Neural progenitor cell (in vitro differentiated cells): ENCODE results near the gene ARHGEF4. TPM values are rescaled to one million over a fixed set of nuclear protein-coding genes. Genes with fewer than 3 reads are reported as not detected.

ENCODE experiments used
- DNase-seq: peaks from one replicate; pipeline ENCODE4 v3.0.0-alpha.2; 2016; ENCODE audit warnings: low spot score
- H2AFZ ChIP-seq: fragments of 200-600 bp; sonication (generic); replicated peaks from 2 replicates; pipeline ENCODE4 v1.6.1; 2016; ENCODE audit warnings: antibody characterized with exemption
- H3F3A ChIP-seq: fragments of 200-600 bp; sonication (generic); 2 replicates; pipeline ENCODE4 v1.6.1; 2016; ENCODE audit warnings: antibody characterized with exemption, low read depth
- H3K27ac ChIP-seq: fragments of 200-600 bp; sonication (generic); 2 replicates; pipeline ENCODE4 v1.5.1; 2016; ENCODE audit warnings: mild to moderate bottlenecking
- H3K27me3 ChIP-seq: fragments of 200-600 bp; sonication (generic); 2 replicates; pipeline ENCODE4 v1.6.1; 2016; ENCODE audit warnings: mild to moderate bottlenecking, moderate library complexity
- H3K36me3 ChIP-seq: fragments of 200-600 bp; sonication (generic); 2 replicates; pipeline ENCODE4 v1.5.1; 2016
- H3K4me1 ChIP-seq: fragments of 200-600 bp; sonication (generic); 2 replicates; pipeline ENCODE4 v1.6.1; 2016; ENCODE audit warnings: mixed run types
- H3K4me2 ChIP-seq: fragments of 200-600 bp; sonication (generic); 2 replicates; pipeline ENCODE4 v1.6.1; 2016
- H3K4me3 ChIP-seq: fragments of 200-600 bp; sonication (generic); 2 replicates; pipeline ENCODE4 v1.5.1; 2016
- H3K79me2 ChIP-seq: fragments of 200-600 bp; sonication (generic); 2 replicates; pipeline ENCODE4 v1.6.1; 2016; ENCODE audit warnings: low read depth
- H3K9ac ChIP-seq: fragments of 200-600 bp; sonication (generic); 2 replicates; pipeline ENCODE4 v1.6.1; 2016
- H3K9me3 ChIP-seq: fragments of 200-600 bp; sonication (generic); 2 replicates; pipeline ENCODE4 v1.5.1; 2016; ENCODE audit warnings: low read depth
- H4K20me1 ChIP-seq: fragments of 200-600 bp; sonication (generic); 2 replicates; pipeline ENCODE4 v1.6.1; 2016; ENCODE audit warnings: low read depth
- H3K27ac Mint-ChIP-seq: 3 replicates; pipeline ENCODE4 v1.8.0; 2021; ENCODE audit warnings: mixed read lengths
- H3K27me3 Mint-ChIP-seq: 2 replicates; pipeline ENCODE4 v1.8.0; 2022; ENCODE audit warnings: low read depth, mild to moderate bottlenecking, inconsistent platforms, moderate library complexity, mixed read lengths; ENCODE audit not compliant: insufficient read depth
- H3K36me3 Mint-ChIP-seq: 3 replicates; pipeline ENCODE4 v1.8.0; 2021; ENCODE audit warnings: mixed read lengths
- H3K4me1 Mint-ChIP-seq: 3 replicates; pipeline ENCODE4 v1.8.0; 2021; ENCODE audit warnings: mixed read lengths
- H3K4me3 Mint-ChIP-seq: 3 replicates; pipeline ENCODE4 v1.8.0; 2021; ENCODE audit warnings: mild to moderate bottlenecking, moderate library complexity, mixed read lengths
- H3K9me3 Mint-ChIP-seq: 3 replicates; pipeline ENCODE4 v1.8.0; 2020; ENCODE audit warnings: mixed read lengths
- CTCF ChIP-seq: fragments of 200-600 bp; sonication (generic); IDR thresholded peaks from 2 replicates; pipeline ENCODE4 v1.5.1; 2017; ENCODE audit warnings: antibody characterized with exemption, mild to moderate bottlenecking
- EZH2 ChIP-seq: fragments of 200-600 bp; sonication (generic); IDR thresholded peaks from 2 replicates; pipeline ENCODE4 v1.6.1; 2017; ENCODE audit warnings: antibody characterized with exemption, mild to moderate bottlenecking, moderate library complexity
- EZH2phosphoT487 ChIP-seq: fragments of 200-600 bp; sonication (generic); IDR thresholded peaks from 2 replicates; pipeline ENCODE4 v1.6.1; 2017; ENCODE audit warnings: antibody characterized with exemption
- total RNA-seq: library from RNA; depleted of rRNA; stranded (reverse); fragments of >200 nt; gene quantifications from 2 replicates; pipeline ENCODE4 v1.2.3, GENCODE V29; 2015; ENCODE audit warnings: low replicate concordance

Gene ARHGEF4
- total RNA-seq, 1 donor from 2014 or later, result 22.8 TPM

GRCh38 chr2:130837811-130838565 is 1.3 kb downstream of the ARHGEF4 start:
- Mint-ChIP-seq H3K27ac (no peak overlapping the region), H3K4me3 (peak overlapping the region; percentile 70), H3K4me1 (peaks cover 33% of the 10 kb centered on the region), H3K36me3 (no peaks in the 10 kb centered on the region), H3K27me3 (peaks cover 24% of the 10 kb centered on the region), H3K9me3 (no peaks in the 10 kb centered on the region)
- Histone ChIP-seq H3K9me3 (no peaks in the 10 kb centered on the region), H3K9ac (no peak overlapping the region), H3K4me2 (peak overlapping the region; percentile 100), H3K79me2 (peaks cover 7% of the 10 kb centered on the region), H3K4me3 (peak overlapping the region; percentile 83), H3K27me3 (peaks cover 25% of the 10 kb centered on the region), H4K20me1 (no peaks in the 10 kb centered on the region), H3K36me3 (no peaks in the 10 kb centered on the region), H3K27ac (no peak overlapping the region), H3K4me1 (peaks cover 35% of the 10 kb centered on the region), H3F3A (peaks cover 17% of the 10 kb centered on the region), H2AFZ (peak overlapping the region; percentile 85)
- TF ChIP-seq EZH2phosphoT487 (no peak), EZH2 (no peak), CTCF (no peak)
- no peak for DNase-seq

- TF ChIP-seq EZH2phosphoT487 (no peak), EZH2 (no peak), CTCF (no peak)
- no peak overlapping the region for H3K4me2 ChIP-seq
- no peak overlapping the region for H3K27ac Mint-ChIP-seq
- H3K79me2 ChIP-seq, result peaks cover 7% of the 10 kb centered on the region
- no peaks in the 10 kb centered on the region for H3K36me3 Mint-ChIP-seq
- peaks cover 26% of the 10 kb centered on the region for H3K27me3 Mint-ChIP-seq
- peaks cover 17% of the 10 kb centered on the region for H3F3A ChIP-seq
- H3K4me3 ChIP-seq, result no peak overlapping the region
- no peak overlapping the region for H2AFZ ChIP-seq
- peaks cover 3% of the 10 kb centered on the region for H4K20me1 ChIP-seq
- H3K9me3 ChIP-seq, result no peaks in the 10 kb centered on the region
- peaks cover 25% of the 10 kb centered on the region for H3K27me3 ChIP-seq
- no peak for DNase-seq
- H3K27ac ChIP-seq, result no peak overlapping the region
- H3K4me1 Mint-ChIP-seq, result peaks cover 25% of the 10 kb centered on the region
- H3K4me3 Mint-ChIP-seq, result no peak overlapping the region
- peaks cover 35% of the 10 kb centered on the region for H3K4me1 ChIP-seq
- H3K9ac ChIP-seq, result no peak overlapping the region
- no peaks in the 10 kb centered on the region for H3K9me3 Mint-ChIP-seq
- H3K36me3 ChIP-seq, result no peaks in the 10 kb centered on the region
These were observed 2.5 kb downstream of the ARHGEF4 start for GRCh38 chr2:130839011-130839780.

GRCh38 chr2:130840506-130840905 is 3.8 kb downstream of the ARHGEF4 start:
- H3K9ac ChIP-seq, result no peak overlapping the region
- H3K27ac ChIP-seq, result no peak overlapping the region
- no peaks in the 10 kb centered on the region for H3K9me3 ChIP-seq
- peaks cover 3% of the 10 kb centered on the region for H4K20me1 ChIP-seq
- Mint-ChIP-seq H3K27ac (no peak overlapping the region), H3K9me3 (no peaks in the 10 kb centered on the region), H3K27me3 (peaks cover 26% of the 10 kb centered on the region), H3K4me3 (no peak overlapping the region), H3K36me3 (no peaks in the 10 kb centered on the region), H3K4me1 (peaks cover 12% of the 10 kb centered on the region)
- DNase-seq, result no peak
- no peak overlapping the region for H3K4me2 ChIP-seq
- H3F3A ChIP-seq, result peaks cover 15% of the 10 kb centered on the region
- no peaks in the 10 kb centered on the region for H3K36me3 ChIP-seq
- peaks cover 12% of the 10 kb centered on the region for H3K79me2 ChIP-seq
- no peak for TF ChIP-seq CTCF
- TF ChIP-seq EZH2, result no peak
- no peak for TF ChIP-seq EZH2phosphoT487
- H3K27me3 ChIP-seq, result peaks cover 25% of the 10 kb centered on the region
- H3K4me1 ChIP-seq, result peaks cover 22% of the 10 kb centered on the region
- no peak overlapping the region for H2AFZ ChIP-seq
- H3K4me3 ChIP-seq, result no peak overlapping the region
